Left kidney (tissue), 2 donors: ENCODE data around the gene BMP7. TPM values are rescaled to one million over a fixed set of nuclear protein-coding genes. Genes with fewer than 3 reads are reported as not detected.
"Not testable (repeated sequence)": the region's sequence is repeated elsewhere in the genome, so short reads cannot be mapped to it uniquely, and the experiment has no call there.

Experiments used
- DNase-seq: peaks from one replicate; pipeline ENCODE4 v3.0.0-alpha.2; 2013
- polyA plus RNA-seq: library from polyadenylated mRNA; unstranded; fragments of 120-200 nt; gene quantifications from one replicate; pipeline ENCODE4 v1.2.1, GENCODE V29; 2013; ENCODE audit not compliant: insufficient read length

The BMP7 gene
- polyA plus RNA-seq, 1 donor = 62.4 TPM

DNA sequence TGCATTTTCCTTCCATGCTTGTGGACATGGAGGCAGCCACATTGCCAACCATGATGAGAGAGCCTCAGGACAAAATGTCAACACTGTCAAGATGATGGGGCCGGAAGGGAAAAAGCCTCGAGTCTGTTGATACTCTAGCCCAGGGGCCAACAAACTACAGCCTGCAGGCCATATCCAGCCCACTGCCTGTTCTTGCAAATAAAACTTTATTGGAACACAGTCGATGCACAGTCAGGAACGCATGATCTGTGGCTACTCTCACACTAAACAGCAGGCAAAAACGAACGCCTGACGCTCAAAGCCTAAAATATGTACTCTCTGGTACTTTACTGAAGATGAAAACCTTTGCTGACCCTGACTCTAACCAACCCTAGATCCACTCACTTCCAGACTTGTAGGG, 72.3 kb downstream of the BMP7 start:
- no peak for DNase-seq

DNA sequence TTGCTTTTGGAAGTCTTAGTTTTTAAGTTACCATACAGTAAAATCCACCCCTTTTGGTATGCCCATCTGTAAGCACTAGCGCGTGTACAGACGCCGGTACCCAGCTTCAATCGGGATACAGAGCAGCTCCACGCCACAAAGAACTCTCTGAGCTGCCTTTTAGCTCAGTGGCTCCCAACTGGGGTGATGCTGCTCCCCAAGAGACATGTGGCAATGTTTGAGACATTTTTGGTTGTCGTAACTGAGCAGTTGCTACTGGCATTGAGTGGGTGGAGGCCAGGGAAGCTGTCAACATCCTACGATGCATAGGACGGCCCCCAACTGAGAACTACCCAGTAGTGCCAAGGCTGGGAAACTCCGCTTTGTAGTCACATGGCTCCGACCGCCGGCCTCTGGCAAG, 73.3 kb downstream of the BMP7 start:
- no peak for DNase-seq

DNA sequence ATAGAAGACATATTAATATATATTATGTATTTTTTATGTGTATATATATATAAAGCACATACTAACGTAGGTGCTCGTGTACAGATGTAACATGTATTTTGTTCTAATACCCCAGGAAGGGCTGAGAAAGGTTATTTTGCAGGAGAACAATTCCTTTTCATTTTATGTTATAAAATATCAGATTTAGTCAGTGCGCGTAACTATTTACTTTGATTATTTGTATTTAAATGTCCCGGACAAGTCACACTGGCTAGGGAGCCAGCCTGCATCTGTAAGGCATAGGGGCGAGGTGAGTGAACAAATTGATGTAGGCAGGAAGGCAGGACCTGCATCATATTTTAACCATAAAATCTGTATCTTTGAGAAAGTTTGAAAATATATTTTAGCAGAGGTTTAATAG, 74.1 kb downstream of the BMP7 start:
- no peak for DNase-seq

DNA sequence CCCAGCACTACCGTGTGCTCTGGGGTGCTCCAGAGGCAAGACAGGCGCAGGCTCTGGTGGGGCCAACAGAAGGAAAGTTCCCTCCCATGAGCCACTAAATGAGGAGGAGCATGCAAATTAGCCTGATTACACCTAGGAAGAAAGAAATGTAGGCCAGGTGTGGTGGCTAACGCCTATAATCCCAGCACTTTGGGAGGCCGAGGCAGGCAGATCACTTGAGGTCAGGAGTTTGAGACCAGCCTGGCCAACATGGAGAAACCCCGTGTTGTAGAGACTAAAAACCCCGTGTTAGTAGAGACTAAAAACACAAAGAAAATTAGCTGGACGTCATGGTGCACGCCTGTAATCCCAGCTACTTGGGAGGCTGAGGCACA, 75.2 kb downstream of the BMP7 start:
- DNase-seq = not testable (repeated sequence)

DNA sequence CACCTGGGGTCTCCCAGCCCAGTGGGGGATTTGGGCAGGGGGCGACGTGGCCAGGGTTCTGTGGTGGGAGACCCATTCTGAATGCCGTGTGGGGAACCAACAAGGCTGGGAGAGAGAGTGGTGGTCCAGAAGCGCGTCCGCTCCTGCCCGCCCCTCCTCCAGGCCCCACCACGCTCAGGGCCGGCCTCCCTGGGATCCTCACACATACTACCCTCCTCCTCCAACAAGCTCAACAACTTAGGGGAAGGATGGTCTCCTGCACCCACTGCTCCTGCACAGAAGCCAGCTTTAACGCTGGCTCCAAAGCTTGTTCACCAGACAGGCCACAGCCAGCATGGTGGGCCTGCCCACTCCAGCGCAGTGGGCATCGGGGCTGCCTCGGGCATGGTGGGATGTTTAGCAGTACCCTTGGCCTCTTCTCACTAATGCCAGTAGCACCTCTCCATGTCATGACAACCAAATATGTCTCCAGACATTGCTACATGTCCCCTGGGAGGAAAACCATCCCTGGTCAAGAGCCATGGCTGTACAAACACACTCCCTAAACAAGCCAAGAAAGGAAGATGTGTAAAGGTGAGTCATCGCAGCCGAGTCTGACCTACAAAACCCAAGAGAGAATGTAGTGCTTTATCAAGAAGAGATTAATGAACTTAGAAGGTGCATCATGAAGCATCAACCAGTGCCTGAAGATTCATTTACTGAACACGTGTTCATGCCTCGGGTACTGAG, 75.7 kb downstream of the BMP7 start:
- DNase-seq = no peak

DNA sequence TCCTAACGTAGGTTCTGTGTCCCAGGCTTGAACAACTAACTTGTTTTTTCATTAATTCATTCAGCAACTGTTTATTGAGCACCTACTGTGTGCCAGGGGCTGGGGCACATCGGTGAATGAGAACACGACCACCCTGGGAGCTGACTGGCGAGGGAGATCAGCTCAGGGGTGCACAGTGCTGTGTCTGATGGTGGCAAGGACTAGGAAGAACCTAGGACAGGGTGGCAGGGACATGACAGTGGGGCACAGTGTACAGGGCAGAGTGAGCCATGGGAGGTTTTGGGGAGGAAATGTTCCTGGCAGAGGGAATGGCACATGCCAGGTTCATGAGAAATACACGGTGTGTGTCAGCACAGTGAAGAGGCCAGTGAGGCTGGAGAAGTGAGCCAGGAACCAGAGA, 76.7 kb downstream of the BMP7 start:
- no peak for DNase-seq

DNA sequence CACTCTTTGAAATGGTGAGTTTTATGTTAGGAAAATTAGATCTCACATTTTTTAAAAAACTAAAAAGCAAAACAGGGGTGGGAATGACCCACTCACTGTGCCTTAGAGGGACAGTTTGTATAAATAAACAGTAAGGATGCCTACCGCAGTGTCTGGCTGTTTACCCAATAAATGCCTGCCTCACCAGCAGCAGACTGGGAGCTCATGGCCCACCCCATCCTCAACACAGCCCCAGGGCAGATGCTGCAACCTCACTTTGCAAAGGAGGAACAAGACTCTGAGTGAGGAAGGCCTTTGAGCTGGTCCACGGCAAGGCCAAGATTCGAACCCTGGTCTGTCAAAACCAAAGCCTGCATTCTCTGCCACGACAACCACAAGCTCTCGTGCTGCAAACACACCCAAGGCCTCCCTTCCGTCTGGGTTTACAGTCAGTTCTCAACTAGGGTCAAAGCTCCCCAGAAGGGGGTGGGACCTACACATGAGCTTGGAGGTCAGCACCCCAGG, 77.8 kb downstream of the BMP7 start:
- no peak for DNase-seq

DNA sequence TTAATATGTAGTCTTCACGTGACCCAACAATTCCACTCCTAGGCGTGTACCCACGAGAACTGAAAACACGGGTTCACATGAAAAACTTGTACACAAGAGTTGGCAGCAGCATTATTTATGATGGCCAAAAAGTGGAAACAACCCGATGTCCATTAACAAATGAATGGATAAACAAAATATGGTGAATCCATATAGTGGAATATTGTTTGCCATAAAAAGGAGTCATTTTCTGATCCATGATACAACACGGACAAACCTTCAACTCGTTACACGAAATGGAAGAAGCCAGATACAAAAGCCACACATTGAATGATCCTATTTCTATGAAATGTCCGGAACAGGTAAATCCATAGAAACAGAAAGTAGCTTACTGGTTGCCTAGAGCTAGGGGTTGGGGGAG, 78.4 kb downstream of the BMP7 start:
- no peak for DNase-seq

DNA sequence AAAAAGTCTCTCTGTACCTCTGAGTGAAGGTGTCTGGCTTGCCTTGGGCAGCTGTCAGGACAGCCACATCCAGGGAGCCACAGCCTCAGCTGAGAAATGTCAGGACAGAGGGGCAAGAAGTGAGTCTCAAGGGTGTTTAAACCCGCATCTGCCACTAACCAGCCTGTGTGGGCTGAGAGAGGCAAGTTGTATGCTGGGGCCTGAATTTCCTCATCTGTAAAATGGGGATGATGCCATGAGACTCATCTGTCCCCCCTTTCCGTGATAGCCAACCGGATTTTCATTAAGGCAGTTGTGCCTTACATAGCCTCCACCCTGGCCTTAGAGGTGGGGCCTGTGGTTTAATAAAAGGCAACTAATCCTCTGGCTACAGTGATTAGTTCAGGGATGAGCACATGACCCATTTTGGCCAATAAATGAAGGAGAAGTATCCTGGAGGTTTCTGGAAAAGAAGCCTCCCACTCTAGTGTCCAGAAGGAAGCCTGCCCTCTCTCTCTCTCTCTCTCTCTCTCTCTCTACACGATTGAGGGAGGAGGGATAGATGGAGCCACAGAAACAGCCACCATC, 79.3 kb downstream of the BMP7 start:
- no peak for DNase-seq

DNA sequence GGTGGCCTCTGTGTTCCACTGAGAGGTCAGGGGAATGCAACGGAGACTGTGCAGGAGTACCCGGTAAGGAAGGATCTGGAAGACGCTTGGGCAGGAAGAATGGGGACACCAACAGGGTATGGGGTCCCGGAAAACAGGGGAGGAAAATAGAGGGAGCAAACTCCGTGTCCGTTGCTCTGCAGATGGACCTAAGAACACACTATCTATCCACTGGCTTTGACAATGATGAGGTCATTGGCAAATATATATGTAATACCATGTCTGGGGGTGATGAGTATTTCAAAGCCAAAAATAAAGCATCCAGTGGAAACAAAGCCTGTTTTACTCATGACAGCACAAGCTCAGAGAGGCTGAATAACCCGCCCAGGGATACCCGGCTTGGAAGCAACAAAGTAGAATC, 80.2 kb downstream of the BMP7 start:
- DNase-seq = no peak

DNA sequence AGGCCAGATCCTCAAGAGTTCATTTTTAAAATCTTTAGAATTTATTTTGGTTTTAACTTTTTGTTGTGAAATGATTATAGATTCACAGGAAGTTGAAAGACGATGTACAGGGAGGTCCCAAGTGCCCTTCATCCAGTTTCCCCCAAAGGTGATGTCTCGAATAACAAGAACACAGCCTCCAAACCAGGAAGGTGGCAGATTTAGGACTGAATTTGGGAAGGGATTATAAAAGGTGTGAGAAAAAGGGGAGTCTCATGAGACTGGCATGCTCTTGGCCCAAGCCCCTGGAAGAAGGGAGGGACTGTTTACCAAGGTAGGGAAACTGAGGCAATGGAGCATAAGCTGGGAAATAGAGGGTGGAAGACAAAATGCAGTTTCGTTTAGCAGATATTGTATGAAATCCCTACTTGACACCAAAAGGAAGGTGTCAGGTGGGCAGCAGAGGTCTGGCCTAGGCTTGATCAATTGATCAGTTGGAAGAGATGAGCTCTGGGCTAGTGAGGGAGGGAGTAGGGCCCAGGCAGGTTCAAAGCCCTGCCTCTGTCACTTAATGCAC, 81.2 kb downstream of the BMP7 start:
- DNase-seq = no peak

DNA sequence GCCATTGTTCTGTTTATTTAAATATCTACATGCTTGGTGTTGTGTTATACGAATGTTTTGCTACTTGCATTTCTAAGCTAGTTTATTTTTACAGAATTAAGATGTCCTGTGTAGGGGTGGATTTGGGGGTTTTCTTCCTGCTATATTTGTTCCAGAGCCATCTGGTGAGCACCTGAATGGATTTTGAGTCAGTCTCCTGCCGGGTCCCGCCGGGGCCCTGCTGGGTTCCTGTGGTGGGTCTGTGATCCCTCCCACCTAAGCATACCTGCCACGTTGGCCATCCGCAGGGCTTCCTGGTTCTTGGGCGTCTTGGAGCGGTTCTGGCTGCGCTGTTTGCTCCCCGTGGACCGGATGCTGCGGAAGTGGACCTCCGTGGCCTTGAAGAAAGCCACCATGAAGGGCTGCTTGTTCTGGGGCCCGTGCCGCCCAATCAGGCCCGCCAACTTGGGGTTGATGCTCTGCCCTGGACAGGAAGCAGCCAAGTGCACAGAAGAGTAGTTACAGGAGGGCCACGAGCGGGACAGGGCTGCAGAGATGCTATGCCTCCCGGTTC, 82.9 kb downstream of the BMP7 start:
- DNase-seq = no peak

DNA sequence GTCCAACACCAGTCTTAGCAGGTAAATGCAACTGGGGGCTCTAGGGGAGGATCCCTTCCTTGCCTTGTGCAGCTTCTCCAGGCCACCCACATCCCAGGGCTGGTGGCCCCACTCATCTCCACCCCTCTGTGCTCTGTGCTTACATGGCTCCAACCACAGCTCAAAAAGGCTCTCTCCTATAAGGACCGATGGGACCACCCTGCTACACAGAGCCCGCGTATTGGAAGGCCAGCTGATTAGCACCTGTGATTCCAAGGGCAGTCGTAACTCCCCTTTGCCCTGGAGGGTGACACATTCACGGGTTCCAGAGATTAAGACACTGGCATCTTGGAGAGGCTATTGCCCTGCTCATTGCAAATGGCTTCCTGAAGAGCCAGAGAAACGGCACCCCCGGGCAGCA, 84.8 kb downstream of the BMP7 start:
- no peak for DNase-seq

DNA sequence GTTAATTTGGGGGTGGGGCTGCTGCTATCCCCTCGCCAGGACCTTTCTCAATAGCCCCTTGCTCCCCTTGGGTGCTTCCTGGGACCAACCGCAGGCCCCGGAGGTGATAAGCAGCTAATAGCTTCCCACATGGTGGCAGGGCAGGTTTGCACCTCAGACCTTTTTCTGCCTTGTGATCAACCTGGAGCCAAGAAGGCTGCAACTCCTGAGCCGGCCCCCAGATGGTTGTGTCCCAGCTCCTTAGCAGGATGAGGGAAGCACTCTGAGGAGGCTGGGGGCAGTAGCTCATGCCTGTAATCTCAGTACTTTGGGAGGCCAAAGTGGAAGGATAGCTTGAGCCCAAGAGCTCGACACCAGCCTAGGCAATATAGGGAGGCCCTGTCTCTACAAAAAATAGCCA, 85.5 kb downstream of the BMP7 start:
- DNase-seq = no peak

DNA sequence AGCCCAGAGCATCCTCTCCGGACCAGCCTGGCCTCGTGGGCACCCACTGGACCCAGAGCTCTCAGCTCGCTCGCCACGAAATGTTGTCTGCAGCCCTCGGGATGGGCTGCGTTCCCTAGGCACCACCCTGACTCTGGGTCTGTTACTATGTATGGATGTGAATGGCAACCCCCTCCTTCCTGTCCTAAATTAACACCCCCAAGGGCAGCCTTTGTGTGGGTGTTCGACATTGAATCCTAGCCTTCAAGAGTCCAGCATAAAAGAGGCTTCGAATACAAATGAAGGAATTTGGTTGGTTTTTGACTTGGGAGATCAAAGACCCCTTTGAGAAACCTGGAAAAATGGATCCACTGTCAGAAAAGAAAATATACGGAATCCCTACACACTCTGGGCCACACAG, 86.1 kb downstream of the BMP7 start:
- DNase-seq = no peak

DNA sequence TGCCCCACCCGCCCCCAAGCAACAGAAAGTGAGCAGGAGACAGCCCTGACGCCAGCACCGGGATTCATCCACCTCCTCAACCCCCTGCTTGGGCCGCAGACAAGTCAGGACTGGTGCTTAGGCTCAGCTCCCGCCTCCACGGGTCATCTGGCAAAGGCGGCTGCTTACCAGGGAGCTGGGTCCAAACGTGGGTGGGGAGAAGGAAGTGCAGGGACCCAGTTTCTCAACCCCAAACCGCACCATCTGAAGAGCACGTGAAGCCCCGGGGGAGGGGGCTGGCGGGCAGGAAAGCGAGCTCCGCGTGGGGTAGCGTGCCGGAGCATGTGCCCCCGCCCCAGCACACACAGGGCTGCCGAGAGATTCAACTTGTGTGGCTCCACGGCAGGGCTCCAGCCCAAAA, 87.2 kb downstream of the BMP7 start:
- no peak for DNase-seq

DNA sequence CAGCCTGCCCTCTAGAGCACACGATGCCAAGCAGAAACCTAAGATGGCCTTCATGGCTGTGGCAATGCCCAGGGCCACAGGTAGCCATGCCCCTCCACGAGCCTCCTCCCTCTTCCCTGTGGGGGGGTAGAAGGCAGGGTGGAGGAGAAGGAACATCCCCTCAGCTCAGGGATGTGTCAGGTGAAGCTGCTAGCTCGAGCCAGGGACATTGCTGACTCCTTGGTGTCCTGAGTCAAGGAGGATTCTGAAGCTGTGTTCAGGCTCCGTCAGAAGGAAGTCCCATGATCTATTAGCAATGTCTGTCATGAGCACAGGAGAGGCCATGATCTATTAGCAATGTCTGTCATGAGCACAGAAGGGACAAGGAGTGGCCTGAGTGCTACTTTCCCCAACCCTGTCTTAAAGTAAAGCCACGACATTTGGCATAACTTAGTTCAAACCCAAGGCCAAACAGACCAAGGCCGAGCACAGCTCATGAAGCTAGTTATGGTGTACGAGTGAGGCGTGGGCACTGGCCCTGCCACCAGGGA, 87.8 kb downstream of the BMP7 start:
- no peak for DNase-seq

DNA sequence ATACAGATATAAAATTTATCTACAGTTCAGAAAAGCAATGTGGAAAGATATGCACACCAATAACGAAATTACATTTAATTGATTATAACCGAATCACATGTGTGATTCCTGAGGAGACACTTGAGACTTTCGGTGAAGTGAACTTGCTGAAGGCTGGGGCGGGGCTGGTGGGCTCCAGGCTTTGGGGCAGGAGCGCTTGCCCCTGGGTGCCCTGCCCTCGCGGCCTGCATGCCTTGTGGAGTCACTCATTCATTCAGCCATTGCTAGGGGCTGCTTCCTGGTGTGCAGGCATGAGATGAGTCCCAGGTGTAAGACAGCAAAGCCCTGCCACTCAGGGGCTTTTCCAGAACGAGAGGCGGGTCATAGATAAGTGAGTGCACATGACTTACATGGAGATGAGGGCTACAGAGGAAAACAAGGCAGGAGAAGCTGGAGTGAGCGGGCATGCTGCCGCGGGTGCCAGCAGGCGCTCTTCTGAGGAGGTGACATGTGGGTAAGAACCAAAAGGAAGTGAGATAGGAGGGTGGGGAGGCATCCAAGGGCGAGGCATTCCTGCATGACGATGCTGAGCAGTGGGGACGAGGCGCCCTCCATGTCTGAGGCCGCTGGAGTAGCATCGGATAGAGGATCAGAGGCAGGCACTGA, 88.7 kb downstream of the BMP7 start:
- no peak for DNase-seq

DNA sequence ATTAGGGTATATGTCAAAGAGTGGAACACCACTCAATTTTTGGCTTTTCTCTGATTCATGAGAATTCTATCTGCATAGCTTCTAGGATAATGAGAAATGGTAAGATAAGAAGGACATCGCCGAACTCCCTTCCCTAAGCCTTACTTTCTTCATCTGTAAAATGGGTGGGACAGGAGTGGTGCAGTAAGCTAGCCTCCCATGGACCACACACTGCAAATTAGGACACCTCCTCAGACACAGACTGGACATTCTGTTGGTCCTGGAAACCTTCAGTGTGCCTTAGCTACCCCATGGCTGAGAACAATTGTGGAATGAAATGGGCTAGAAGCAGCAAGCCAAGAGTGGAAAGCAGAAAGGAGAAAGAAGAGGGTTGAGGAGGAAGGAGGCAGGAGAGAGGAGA, 89.6 kb downstream of the BMP7 start:
- no peak for DNase-seq

DNA sequence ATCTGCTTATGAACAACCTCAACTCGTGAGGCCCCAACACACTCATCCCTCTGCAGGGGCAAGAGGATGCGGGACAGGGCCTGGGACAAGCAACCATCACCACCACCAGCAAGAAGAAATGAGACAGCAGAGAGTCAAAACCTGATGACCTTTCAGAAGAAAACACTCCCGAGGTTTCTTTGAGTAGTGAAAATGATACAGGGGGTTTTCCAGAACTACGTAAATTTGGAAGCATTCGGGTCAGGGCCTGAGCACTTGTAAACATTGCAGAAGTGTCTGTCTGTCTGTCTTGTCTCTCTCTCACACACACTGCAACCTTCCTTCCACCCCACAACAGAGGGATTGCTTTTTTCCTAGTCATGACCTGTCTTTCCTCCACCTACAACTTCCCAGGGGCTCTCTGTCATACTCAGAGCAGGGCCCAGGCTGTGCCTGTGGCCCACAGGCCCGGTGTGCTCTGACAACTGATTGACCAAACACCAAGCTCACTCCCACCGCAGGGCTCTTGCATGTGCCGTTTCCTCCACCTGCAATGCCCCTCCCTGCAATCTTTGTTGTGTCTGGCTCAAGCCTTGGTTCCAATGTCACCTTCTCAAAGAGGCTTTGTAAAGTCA, 90.9 kb downstream of the BMP7 start:
- DNase-seq = no peak

DNA sequence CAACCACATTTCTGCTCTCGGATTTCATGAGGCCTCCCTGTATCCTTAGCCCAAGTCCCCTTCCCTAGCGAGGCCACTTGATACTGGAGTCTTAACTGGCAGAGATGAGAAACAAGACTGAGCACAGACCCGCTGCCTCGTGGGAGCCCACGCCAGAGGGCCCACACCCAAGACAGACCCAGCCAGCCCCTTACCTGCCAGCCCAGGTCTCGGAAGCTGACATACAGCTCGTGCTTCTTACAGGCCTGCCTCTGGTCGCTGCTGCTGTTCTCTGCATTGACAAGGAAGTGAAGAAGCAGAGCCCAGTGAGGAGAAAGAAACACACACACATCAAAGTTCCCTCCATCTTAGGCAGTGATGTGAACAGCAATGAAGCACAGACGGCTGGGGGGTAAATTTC, 91.7 kb downstream of the BMP7 start:
- DNase-seq = no peak

DNA sequence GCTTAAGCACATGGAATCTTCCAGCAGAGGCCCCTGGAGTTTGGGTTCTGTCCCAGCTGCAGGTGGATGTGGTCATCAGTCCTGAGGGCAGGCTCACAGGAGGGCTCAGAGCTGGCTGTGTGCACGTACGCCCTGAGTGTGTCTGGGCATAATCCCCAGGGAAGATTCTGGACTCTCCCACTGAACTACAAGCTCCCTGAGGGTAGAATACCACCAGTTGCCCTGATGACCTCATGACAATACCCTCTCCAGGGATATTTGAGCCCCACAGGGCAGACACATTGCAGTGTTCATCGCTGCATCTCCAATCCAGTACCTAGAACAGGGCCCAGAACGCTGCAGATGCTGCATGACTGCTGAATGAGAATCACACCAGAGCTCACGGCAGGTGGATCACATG, 92.5 kb downstream of the BMP7 start:
- no peak for DNase-seq
